ENCODE measurements around the gene HPSE2. TPM values are rescaled to one million over a fixed set of nuclear protein-coding genes. Genes with fewer than 3 reads are reported as not detected.
A peak's percentile ranks its signal among the peaks of the same experiment; 100 is the strongest.

HPSE2 gene
- total and polyA plus RNA-seq, 7 donors = under 0.01 to 11.8 (median 4.8) TPM

- H3K27me3 ChIP-seq = no peaks in the 10 kb centered on the region
- WGBS, 2 donors = 79 to 87% methylated on average over 2 of the region's 2 CpGs
- H3K4me1 ChIP-seq = no peaks in the 10 kb centered on the region
- H3K4me3 ChIP-seq = no peak overlapping the region
- no peak overlapping the region for H3K27ac ChIP-seq
- intact Hi-C loops (cut with DNase I) = no loop called here
- no peaks in the 10 kb centered on the region for H3K36me3 ChIP-seq
- TF ChIP-seq EP300 (IDR thresholded peaks at IDR 0.05) = no peak
- no peak for TF ChIP-seq POLR2A (IDR thresholded peaks at IDR 0.05)
- no peak for TF ChIP-seq POLR2AphosphoS5 (IDR thresholded peaks at IDR 0.05)
- DNase-seq = no peak
- H3K9me3 ChIP-seq = no peaks in the 10 kb centered on the region
Observed at GRCh38 chr10:98858525-98858924, 377.1 kb downstream of the HPSE2 start.

- no peak overlapping the region for H3K27ac ChIP-seq
- no peaks in the 10 kb centered on the region for H3K36me3 ChIP-seq
- no peak for DNase-seq
- H3K4me1 ChIP-seq = no peaks in the 10 kb centered on the region
- H3K9me3 ChIP-seq = no peaks in the 10 kb centered on the region
- no peak overlapping the region for H3K4me3 ChIP-seq
- intact Hi-C loops (cut with DNase I) = no loop called here
- TF ChIP-seq POLR2A (IDR thresholded peaks at IDR 0.05) (no peak), POLR2AphosphoS5 (IDR thresholded peaks at IDR 0.05) (no peak), CTCF (IDR thresholded peaks at IDR 0.05) (no peak), EP300 (IDR thresholded peaks at IDR 0.05) (no peak)
- WGBS, 2 donors = 21 to 65% methylated on average over 3 of the region's 3 CpGs
- H3K27me3 ChIP-seq = no peaks in the 10 kb centered on the region
Observed at GRCh38 chr10:98855403-98856189, 380.1 kb downstream of the HPSE2 start.

GRCh38 chr10:98852686-98853085 is 383.0 kb downstream of the HPSE2 start:
- H3K27ac ChIP-seq = no peak overlapping the region
- WGBS, 2 donors = 63 to 88% methylated on average over 1 of the region's 1 CpG

GRCh38 chr10:98848361-98848760 is 387.3 kb downstream of the HPSE2 start:
- intact Hi-C loops (cut with DNase I) = no loop called here
- Histone ChIP-seq H3K4me3 (no peak overlapping the region), H3K9me3 (no peaks in the 10 kb centered on the region), H3K36me3 (no peaks in the 10 kb centered on the region), H3K27ac (no peak overlapping the region), H3K27me3 (no peaks in the 10 kb centered on the region), H3K4me1 (no peaks in the 10 kb centered on the region)
- TF ChIP-seq POLR2AphosphoS5 (IDR thresholded peaks at IDR 0.05) (no peak), POLR2A (IDR thresholded peaks at IDR 0.05) (no peak), EP300 (IDR thresholded peaks at IDR 0.05) (no peak), CTCF (IDR thresholded peaks at IDR 0.05) (no peak)
- 78 to 95% methylated on average over 2 of the region's 2 CpGs for WGBS, 2 donors
- no peak for DNase-seq

More at GRCh38 chr10:98852686-98853085, 383.0 kb downstream of the HPSE2 start:
- intact Hi-C loops (cut with DNase I) = no loop called here
- Histone ChIP-seq H3K36me3 (no peaks in the 10 kb centered on the region), H3K9me3 (no peaks in the 10 kb centered on the region), H3K4me3 (no peak overlapping the region), H3K27me3 (no peaks in the 10 kb centered on the region), H3K4me1 (no peaks in the 10 kb centered on the region)
- TF ChIP-seq CTCF (IDR thresholded peaks at IDR 0.05) (peak in 1 of 4 experiments; percentile 12), EP300 (IDR thresholded peaks at IDR 0.05) (no peak)
- no peak for DNase-seq

- TF ChIP-seq CTCF (IDR thresholded peaks at IDR 0.05) (no peak), EP300 (IDR thresholded peaks at IDR 0.05) (no peak), POLR2A (IDR thresholded peaks at IDR 0.05) (no peak), POLR2AphosphoS5 (IDR thresholded peaks at IDR 0.05) (no peak)
- Histone ChIP-seq H3K27me3 (no peaks in the 10 kb centered on the region), H3K4me1 (no peaks in the 10 kb centered on the region), H3K36me3 (no peaks in the 10 kb centered on the region), H3K4me3 (no peak overlapping the region), H3K27ac (no peak overlapping the region), H3K9me3 (no peaks in the 10 kb centered on the region)
- 60 to 80% methylated on average over 2 of the region's 2 CpGs for WGBS, 2 donors
- no peak for DNase-seq
- intact Hi-C loops (cut with DNase I) = no loop called here
Observed at GRCh38 chr10:98846787-98847186, 388.9 kb downstream of the HPSE2 start.

Data from sigmoid colon (tissue), 7 donors.